Brain pericyte (primary cell): ENCODE measurements around the gene GTSF1L.

Source experiments
- DNase-seq: peaks from one replicate; pipeline ENCODE4 v3.0.0-alpha.2; 2012; ENCODE audit warnings: low read depth, low spot score

GTSF1L gene

GRCh38 chr20:43716757-43717615, 9.8 kb downstream of the GTSF1L start:
- no peak for DNase-seq

GRCh38 chr20:43716123-43716522, 10.7 kb downstream of the GTSF1L start:
- no peak for DNase-seq

- no peak for DNase-seq
These were observed 11.3 kb downstream of the GTSF1L start for GRCh38 chr20:43715511-43715910.

- DNase-seq = no peak
These were observed 11.8 kb downstream of the GTSF1L start for GRCh38 chr20:43715044-43715443.

GRCh38 chr20:43711098-43711654, 15.6 kb downstream of the GTSF1L start:
- no peak for DNase-seq

GRCh38 chr20:43710370-43711044, 16.3 kb downstream of the GTSF1L start:
- DNase-seq = no peak

- DNase-seq = no peak
These were observed 24.3 kb downstream of the GTSF1L start for GRCh38 chr20:43702502-43702901.

- no peak for DNase-seq
These were observed 26.2 kb downstream of the GTSF1L start for GRCh38 chr20:43700627-43701026.

GRCh38 chr20:43699941-43700565, 26.7 kb downstream of the GTSF1L start:
- DNase-seq = no peak

- DNase-seq = no peak
These were observed 31.2 kb downstream of the GTSF1L start for GRCh38 chr20:43695571-43695970.

GRCh38 chr20:43694763-43695162, 32.0 kb downstream of the GTSF1L start:
- DNase-seq = no peak

- no peak for DNase-seq
These were observed 34.8 kb downstream of the GTSF1L start for GRCh38 chr20:43691928-43692524.

GRCh38 chr20:43690943-43691598, 35.7 kb downstream of the GTSF1L start:
- DNase-seq = no peak

GRCh38 chr20:43689165-43689564, 37.6 kb downstream of the GTSF1L start:
- no peak for DNase-seq

GRCh38 chr20:43686820-43687219, 40.0 kb downstream of the GTSF1L start:
- DNase-seq = no peak

- no peak for DNase-seq
These were observed 44.4 kb downstream of the GTSF1L start for GRCh38 chr20:43682446-43682845.

GRCh38 chr20:43681991-43682410, 44.8 kb downstream of the GTSF1L start:
- no peak for DNase-seq

- DNase-seq = no peak
These were observed 45.3 kb downstream of the GTSF1L start for GRCh38 chr20:43681468-43681942.

GRCh38 chr20:43680981-43681380, 45.8 kb downstream of the GTSF1L start:
- no peak for DNase-seq

- DNase-seq = no peak
These were observed 50.4 kb downstream of the GTSF1L start for GRCh38 chr20:43676368-43676767.
